Gastrocnemius medialis (tissue), 4 donors: Measurements from ENCODE around the gene VIPR2.

Experiments used
- CTCF ChIP-seq, 5 experiments: fragments of 450-650 bp in 3 of 5; fragments of 200-600 bp in 2 of 5; sonication (generic) in 2 of 5; IDR thresholded peaks in 4 of 5; conservative IDR thresholded peaks in 1 of 5; 1 replicate in 4 of 5; 2 replicates in 1 of 5; pipeline ENCODE4 v1.5.1; 2016 to 2019; ENCODE audit warnings: antibody characterized with exemption in 5 of 5, mild to moderate bottlenecking in 3 of 5, moderate library complexity in 3 of 5
- POLR2A ChIP-seq, 2 donors: fragments of 450-650 bp; IDR thresholded peaks; one replicate each; pipeline ENCODE4 v1.6.1; 2017; ENCODE audit warnings: antibody characterized with exemption in 2 of 2, mild to moderate bottlenecking in 2 of 2, moderate library complexity in 2 of 2

- TF ChIP-seq POLR2A (IDR thresholded peaks at IDR 0.05) (no peak), CTCF (IDR thresholded peaks at IDR 0.05 in 4 of 5, conservative IDR thresholded peaks at IDR 0.05 in 1 of 5) (no peak)
Observed at GRCh38 chr7:159013825-159014289, 130.8 kb downstream of the VIPR2 start.
